ENCODE measurements around the gene SYNGR1.
"Not testable (repeated sequence)": the region's sequence is repeated elsewhere in the genome, so short reads cannot be mapped to it uniquely, and the experiment has no call there.

Gene SYNGR1

DNA sequence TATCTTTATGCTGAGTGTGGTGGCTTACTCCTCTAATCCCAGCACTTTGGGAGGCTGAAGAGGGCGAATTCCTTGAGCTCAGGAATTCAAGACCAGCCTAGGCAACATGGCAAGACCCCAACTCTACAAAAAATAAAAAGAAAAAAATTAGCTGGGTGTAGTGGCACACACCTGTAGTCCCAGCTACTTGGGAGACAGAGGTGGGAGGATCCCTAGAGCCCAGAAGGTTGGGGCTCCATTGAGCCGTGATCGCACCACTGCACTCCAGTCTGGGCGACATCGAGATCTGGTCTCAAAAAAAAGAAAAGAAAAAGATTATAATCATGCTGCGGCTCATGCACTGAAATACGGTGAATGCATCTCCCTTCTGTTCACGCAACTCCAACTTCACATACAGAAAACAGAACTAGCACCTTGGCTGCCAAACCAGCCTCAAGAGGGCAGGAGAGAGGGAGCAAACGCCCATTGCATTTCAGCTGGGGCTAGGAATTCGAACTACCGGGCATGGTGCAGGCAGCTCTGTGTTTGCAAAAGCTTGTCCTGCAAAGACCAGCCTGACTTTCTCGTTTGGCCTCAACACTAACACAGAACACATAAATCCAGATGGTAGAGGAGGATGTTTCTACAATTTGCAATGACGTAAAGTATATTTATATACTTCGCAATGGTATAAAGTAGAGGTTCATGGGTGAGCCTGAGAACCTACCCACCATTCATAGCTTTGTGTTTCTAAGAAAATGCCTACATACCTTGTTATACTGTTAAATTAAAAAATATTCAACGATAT lies 6.3 kb upstream of the SYNGR1 start:
- no peak overlapping the region for H3K4me3 ChIP-seq (ENCODE audit: low read depth, low read length)
- H3K9ac ChIP-seq (ENCODE audit: low read depth, low read length) = no peak overlapping the region
- no peaks in the 10 kb centered on the region for H3K36me3 ChIP-seq (ENCODE audit: control insufficient read depth, insufficient read depth, low read length)
- H3K4me1 ChIP-seq (ENCODE audit: control insufficient read depth, insufficient read depth, low read length) = peaks cover 4% of the 10 kb centered on the region
- H3K9me3 ChIP-seq (ENCODE audit: control insufficient read depth, insufficient read depth, low read length) = no peaks in the 10 kb centered on the region
- H3K27me3 ChIP-seq (ENCODE audit: control insufficient read depth, insufficient read depth, low read length) = no peaks in the 10 kb centered on the region

DNA sequence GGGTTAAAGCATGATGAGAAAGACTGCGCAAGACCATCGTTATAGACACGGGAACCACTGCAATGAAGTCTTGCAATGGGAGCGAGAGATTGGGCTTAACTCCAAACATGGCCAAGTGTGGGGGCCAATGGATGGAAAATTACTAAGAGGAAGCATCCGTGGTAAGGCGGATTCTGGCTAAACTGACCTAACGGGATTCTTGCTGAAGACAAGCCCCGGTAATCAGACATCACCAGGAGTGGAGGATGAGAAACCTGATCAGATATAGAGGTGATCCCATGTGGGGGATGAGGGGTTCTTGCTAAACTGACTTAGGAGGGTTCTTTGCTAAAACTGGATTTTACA lies 5.8 kb upstream of the SYNGR1 start:
- H3K9ac ChIP-seq (ENCODE audit: low read depth, low read length) = no peak overlapping the region
- peaks cover 4% of the 10 kb centered on the region for H3K4me1 ChIP-seq (ENCODE audit: control insufficient read depth, insufficient read depth, low read length)
- H3K27me3 ChIP-seq (ENCODE audit: control insufficient read depth, insufficient read depth, low read length) = no peaks in the 10 kb centered on the region
- H3K4me3 ChIP-seq (ENCODE audit: low read depth, low read length) = no peak overlapping the region
- no peaks in the 10 kb centered on the region for H3K9me3 ChIP-seq (ENCODE audit: control insufficient read depth, insufficient read depth, low read length)
- no peaks in the 10 kb centered on the region for H3K36me3 ChIP-seq (ENCODE audit: control insufficient read depth, insufficient read depth, low read length)

DNA sequence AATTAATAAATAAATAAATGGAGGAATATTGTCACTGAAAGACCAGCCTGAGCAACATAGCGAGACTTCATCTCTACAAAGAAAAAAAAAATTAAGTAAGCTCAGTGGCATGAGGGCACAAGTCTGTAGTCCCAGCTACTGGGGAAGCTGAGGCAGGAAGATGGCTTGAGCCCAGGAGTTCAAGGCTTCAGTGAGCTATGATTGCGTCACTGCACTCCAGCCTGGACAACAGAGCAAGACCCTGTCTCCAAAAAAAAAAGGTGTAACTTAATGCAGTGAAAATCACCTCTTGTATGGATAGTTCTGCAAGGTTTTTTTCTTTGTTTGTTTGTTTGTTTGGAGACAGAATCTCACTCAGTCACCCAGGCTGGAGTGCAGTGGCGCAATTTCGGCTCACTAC lies 4.6 kb upstream of the SYNGR1 start:
- Histone ChIP-seq H3K9ac (ENCODE audit: low read depth, low read length) (no peak overlapping the region), H3K9me3 (ENCODE audit: control insufficient read depth, insufficient read depth, low read length) (no peaks in the 10 kb centered on the region), H3K36me3 (ENCODE audit: control insufficient read depth, insufficient read depth, low read length) (no peaks in the 10 kb centered on the region), H3K4me1 (ENCODE audit: control insufficient read depth, insufficient read depth, low read length) (peaks cover 4% of the 10 kb centered on the region), H3K27me3 (ENCODE audit: control insufficient read depth, insufficient read depth, low read length) (no peaks in the 10 kb centered on the region), H3K4me3 (ENCODE audit: low read depth, low read length) (no peak overlapping the region)

DNA sequence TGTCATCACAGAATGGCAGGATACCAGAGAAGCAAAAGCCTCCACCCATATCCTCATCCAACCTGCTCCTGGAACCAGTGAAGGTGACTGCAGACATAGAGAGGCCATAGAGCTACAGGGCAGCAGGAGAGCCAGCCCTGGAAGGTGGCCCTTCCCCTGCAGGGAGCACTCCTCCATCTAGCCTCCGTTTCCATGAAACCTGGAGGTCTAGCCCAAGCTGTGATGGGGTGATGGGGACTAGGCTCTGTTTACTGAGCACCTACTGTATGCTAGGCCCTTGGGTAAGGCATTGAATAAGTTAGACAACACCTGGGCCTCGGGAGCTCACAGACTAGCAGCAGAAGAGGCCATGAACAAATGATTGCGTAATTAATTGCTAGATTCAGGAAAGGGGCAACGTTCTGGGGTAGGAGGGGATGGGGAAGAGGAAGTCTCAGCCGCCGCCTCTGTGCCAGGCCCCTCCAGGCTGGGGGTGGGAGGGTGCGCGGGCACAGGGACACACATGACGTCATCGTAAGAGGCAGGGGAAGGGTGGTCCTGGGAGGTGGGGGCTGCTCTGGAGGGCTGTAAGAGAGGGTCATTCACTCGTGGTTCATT lies 784 bp upstream of the SYNGR1 start:
- H3K36me3 ChIP-seq (ENCODE audit: control insufficient read depth, insufficient read depth, low read length) = no peaks in the 10 kb centered on the region
- H3K9me3 ChIP-seq (ENCODE audit: control insufficient read depth, insufficient read depth, low read length) = no peaks in the 10 kb centered on the region
- H3K4me1 ChIP-seq (ENCODE audit: control insufficient read depth, insufficient read depth, low read length) = peaks cover 17% of the 10 kb centered on the region
- peak overlapping the region; percentile 81 for H3K4me3 ChIP-seq (ENCODE audit: low read depth, low read length)
- H3K9ac ChIP-seq (ENCODE audit: low read depth, low read length) = no peak overlapping the region
- H3K27me3 ChIP-seq (ENCODE audit: control insufficient read depth, insufficient read depth, low read length) = peaks cover 2% of the 10 kb centered on the region

DNA sequence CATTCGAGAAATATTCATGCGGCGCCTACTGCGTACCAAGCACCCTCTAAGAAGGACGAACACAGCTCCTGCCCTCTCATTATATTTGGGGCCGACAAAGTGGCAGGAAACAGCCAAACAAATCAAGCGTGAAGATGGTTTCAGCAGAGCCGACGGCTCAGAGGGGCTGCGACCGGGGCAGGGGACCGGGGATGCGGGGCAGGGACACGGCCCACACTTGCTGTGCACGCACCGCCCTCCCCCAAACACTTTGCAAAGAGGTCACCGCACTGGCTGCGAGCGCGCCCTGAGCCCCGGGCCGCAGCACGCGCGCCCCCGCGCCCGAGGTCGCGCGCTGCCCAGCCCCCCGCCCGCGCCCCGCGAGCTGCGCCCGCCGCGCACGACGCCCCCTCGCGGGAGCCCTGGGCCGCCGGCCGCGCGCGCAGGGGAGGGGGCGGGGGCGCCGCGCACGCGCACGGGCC lies 255 bp upstream of the SYNGR1 start:
- H3K36me3 ChIP-seq (ENCODE audit: control insufficient read depth, insufficient read depth, low read length) = no peaks in the 10 kb centered on the region
- no peak overlapping the region for H3K9ac ChIP-seq (ENCODE audit: low read depth, low read length)
- peaks cover 2% of the 10 kb centered on the region for H3K27me3 ChIP-seq (ENCODE audit: control insufficient read depth, insufficient read depth, low read length)
- no peaks in the 10 kb centered on the region for H3K9me3 ChIP-seq (ENCODE audit: control insufficient read depth, insufficient read depth, low read length)
- peak overlapping the region; percentile 81 for H3K4me3 ChIP-seq (ENCODE audit: low read depth, low read length)
- peaks cover 17% of the 10 kb centered on the region for H3K4me1 ChIP-seq (ENCODE audit: control insufficient read depth, insufficient read depth, low read length)

DNA sequence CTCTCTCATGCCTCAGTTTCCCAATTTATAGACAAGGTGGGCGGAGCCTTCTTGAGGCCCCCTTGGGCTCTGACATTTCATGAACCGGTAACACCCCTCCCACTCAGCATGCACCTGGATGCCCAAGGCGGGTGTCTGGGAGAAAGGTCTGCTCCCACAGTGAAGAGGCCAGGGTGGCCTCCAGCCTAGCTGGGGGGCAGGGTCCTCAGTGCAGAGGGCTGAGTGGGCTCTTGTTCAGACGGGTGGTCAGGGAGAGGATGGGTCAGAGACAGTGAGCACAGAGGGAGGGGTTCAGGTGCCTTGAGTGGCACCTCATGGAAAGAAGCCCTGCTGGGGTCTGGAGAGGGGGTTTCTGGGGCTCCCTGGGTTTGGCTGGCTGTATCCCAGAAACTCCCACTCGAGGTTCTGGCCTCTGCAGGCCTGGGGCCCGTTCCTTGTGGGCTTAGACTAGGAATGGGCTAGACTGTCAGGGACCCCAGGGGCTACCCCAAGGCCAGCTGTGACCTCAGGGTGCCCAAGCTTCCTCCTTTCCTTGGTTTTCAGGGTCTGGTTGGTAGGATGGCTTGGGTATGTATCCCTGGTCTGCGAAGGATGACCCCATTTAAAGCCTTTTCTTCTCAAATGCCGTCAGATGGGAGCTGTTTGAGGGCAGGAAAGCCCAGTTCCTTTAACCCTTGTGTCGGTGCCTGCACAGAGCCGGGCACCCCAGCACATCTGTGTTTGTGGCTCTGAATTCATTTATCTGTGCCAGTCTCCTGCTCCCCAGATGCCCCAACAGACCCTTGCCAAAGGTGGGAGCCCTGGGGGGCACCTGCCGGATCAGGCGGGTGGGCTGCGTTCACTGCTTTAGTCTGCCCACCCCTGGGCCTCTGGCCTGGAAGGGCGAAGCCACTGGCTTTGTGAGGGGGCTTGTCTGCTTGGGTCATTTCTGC lies 1.2 kb downstream of the SYNGR1 start:
- peaks cover 17% of the 10 kb centered on the region for H3K4me1 ChIP-seq (ENCODE audit: control insufficient read depth, insufficient read depth, low read length)
- H3K27me3 ChIP-seq (ENCODE audit: control insufficient read depth, insufficient read depth, low read length) = peaks cover 2% of the 10 kb centered on the region
- H3K9ac ChIP-seq (ENCODE audit: low read depth, low read length) = peak overlapping the region; percentile 55

DNA sequence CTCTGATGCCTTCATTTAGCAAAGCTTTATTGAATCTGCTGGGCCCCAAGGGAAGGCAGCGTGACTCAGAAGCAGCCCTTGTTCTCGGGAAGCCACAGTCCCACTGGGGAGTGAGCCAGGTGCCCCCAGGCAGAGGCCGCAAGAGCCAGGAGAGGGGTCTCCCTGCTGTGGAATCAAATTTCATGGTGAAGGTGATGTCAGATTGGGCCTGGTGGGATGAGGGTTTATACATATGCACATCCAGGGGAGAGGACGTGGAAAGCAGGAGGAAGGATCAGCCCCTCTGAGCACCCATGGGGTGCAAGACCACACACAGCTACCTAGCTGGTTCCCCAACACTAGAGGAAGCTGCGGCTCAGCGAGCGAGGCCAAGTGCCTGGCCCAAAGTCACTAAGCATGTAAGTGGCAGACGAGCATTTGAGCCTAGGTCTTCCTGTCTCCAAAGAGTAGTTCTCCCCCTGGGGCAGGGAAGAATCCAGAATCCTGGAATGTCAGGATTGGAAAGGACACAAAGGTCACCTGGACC lies 2.0 kb downstream of the SYNGR1 start:
- H3K9me3 ChIP-seq (ENCODE audit: control insufficient read depth, insufficient read depth, low read length) = no peaks in the 10 kb centered on the region
- no peaks in the 10 kb centered on the region for H3K36me3 ChIP-seq (ENCODE audit: control insufficient read depth, insufficient read depth, low read length)
- peaks cover 17% of the 10 kb centered on the region for H3K4me1 ChIP-seq (ENCODE audit: control insufficient read depth, insufficient read depth, low read length)
- no peak overlapping the region for H3K4me3 ChIP-seq (ENCODE audit: low read depth, low read length)
- peak overlapping the region; percentile 55 for H3K9ac ChIP-seq (ENCODE audit: low read depth, low read length)
- H3K27me3 ChIP-seq (ENCODE audit: control insufficient read depth, insufficient read depth, low read length) = peaks cover 2% of the 10 kb centered on the region

More for the DNA sequence above, 1.2 kb downstream of the SYNGR1 start:
- Histone ChIP-seq H3K9me3 (ENCODE audit: control insufficient read depth, insufficient read depth, low read length) (no peaks in the 10 kb centered on the region), H3K36me3 (ENCODE audit: control insufficient read depth, insufficient read depth, low read length) (no peaks in the 10 kb centered on the region), H3K4me3 (ENCODE audit: low read depth, low read length) (peak overlapping the region; percentile 62)

DNA sequence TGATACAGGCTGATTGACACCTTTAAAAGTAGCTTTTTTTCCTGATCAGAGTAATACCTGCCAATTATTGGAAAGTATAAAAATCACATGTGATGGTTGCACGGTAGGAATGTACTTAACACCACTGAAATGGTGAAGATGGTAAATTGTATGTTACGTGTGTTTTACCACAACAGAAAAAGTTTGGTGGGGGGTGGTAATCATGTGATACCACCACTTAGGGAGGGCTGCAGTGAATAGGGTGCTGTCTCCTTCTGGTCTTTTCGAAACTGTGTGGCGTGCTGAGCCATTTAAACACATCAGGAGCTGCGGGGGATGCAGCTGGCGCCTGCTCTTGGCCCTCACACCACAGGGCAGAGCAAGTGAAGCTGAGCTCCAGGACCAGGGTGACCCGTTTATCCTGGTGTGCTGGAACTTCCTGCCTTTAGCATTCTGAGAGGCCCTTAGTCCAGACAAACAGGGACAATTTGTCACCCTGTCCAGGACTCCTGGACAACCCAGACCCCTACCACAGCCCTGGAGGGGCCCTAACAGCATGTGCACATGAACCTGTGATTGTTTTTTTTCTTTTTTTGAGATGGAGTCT lies 2.6 kb downstream of the SYNGR1 start:
- no peak overlapping the region for H3K4me3 ChIP-seq (ENCODE audit: low read depth, low read length)
- H3K9ac ChIP-seq (ENCODE audit: low read depth, low read length) = peak overlapping the region; percentile 55
- peaks cover 2% of the 10 kb centered on the region for H3K27me3 ChIP-seq (ENCODE audit: control insufficient read depth, insufficient read depth, low read length)
- H3K4me1 ChIP-seq (ENCODE audit: control insufficient read depth, insufficient read depth, low read length) = peaks cover 17% of the 10 kb centered on the region
- H3K36me3 ChIP-seq (ENCODE audit: control insufficient read depth, insufficient read depth, low read length) = no peaks in the 10 kb centered on the region
- H3K9me3 ChIP-seq (ENCODE audit: control insufficient read depth, insufficient read depth, low read length) = no peaks in the 10 kb centered on the region

DNA sequence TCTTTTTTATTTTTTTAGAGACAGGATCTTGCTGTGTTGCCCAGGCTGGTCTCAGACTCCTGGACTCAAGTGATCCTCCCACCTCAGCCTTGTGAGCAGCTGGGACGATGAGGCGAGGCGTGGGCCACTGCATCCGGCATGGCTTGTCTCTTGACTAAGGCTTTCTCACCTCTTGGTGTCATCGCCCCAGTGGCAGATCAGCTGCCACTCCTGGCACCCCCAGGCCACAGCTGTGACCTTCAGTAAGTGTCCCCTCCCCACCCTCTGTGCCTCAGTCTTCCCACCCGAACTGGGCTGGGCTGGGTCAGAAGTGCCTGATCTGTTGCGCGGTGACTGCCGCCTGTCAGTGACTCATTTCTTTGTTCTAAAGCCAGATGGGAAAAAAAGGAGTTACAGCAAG lies 3.6 kb downstream of the SYNGR1 start:
- Histone ChIP-seq H3K4me1 (ENCODE audit: control insufficient read depth, insufficient read depth, low read length) (peaks cover 17% of the 10 kb centered on the region), H3K9me3 (ENCODE audit: control insufficient read depth, insufficient read depth, low read length) (no peaks in the 10 kb centered on the region), H3K27me3 (ENCODE audit: control insufficient read depth, insufficient read depth, low read length) (peaks cover 2% of the 10 kb centered on the region), H3K4me3 (ENCODE audit: low read depth, low read length) (no peak overlapping the region), H3K36me3 (ENCODE audit: control insufficient read depth, insufficient read depth, low read length) (no peaks in the 10 kb centered on the region), H3K9ac (ENCODE audit: low read depth, low read length) (no peak overlapping the region)

DNA sequence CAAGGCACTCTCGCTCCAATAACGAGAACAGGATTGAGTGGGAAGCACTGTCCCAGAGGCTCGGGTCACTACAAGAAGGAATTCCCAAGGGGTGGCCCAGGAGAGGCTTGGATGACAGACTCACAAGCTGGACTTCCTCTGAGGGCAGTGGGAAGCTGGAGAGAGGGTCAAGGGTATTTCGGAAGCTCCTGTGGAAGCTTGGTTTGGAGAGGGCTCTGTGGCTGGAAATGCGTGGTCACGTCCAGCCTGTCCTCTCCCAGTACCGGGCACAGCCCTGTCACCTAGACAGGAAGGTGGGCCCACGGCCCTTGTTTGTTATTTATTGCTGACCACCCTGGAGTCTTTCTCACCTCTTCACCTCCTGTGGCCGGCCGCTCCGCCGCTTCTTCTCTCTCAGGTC lies 5.3 kb downstream of the SYNGR1 start:
- peaks cover 17% of the 10 kb centered on the region for H3K4me1 ChIP-seq (ENCODE audit: control insufficient read depth, insufficient read depth, low read length)
- H3K27me3 ChIP-seq (ENCODE audit: control insufficient read depth, insufficient read depth, low read length) = peaks cover 2% of the 10 kb centered on the region
- H3K9ac ChIP-seq (ENCODE audit: low read depth, low read length) = no peak overlapping the region
- no peaks in the 10 kb centered on the region for H3K9me3 ChIP-seq (ENCODE audit: control insufficient read depth, insufficient read depth, low read length)
- no peaks in the 10 kb centered on the region for H3K36me3 ChIP-seq (ENCODE audit: control insufficient read depth, insufficient read depth, low read length)
- H3K4me3 ChIP-seq (ENCODE audit: low read depth, low read length) = no peak overlapping the region

DNA sequence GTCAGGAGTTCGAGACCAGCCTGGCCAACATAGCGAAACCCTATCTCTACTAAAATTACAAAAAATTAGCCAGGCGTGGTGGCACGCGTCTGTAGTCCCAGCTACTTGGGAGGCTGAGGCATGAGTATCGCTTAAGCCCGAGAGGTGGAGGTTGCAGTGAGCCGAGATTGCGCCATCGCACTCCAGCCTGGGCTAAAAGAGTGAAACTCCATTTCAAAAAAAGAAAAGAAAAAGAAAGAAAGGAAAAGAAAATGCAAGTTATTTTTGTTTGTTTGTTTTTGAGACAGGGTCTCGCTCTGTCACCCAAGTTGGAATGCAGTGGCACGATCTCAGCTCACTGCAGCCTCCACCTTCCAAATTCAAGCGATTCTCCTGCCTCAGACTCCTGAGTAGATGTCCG lies 6.0 kb downstream of the SYNGR1 start:
- not testable (repeated sequence) for H3K36me3 ChIP-seq (ENCODE audit: control insufficient read depth, insufficient read depth, low read length); H3K9me3 ChIP-seq (ENCODE audit: control insufficient read depth, insufficient read depth, low read length); H3K9ac ChIP-seq (ENCODE audit: low read depth, low read length); H3K27me3 ChIP-seq (ENCODE audit: control insufficient read depth, insufficient read depth, low read length); H3K4me3 ChIP-seq (ENCODE audit: low read depth, low read length)
- peaks cover 18% of the 10 kb centered on the region for H3K4me1 ChIP-seq (ENCODE audit: control insufficient read depth, insufficient read depth, low read length)

Measured in iPS-15b (cell line).